Measurements from ENCODE around the gene PARP4. TPM values are rescaled to one million over a fixed set of nuclear protein-coding genes. Genes with fewer than 3 reads are reported as not detected.
"Not testable (repeated sequence)": the region's sequence is repeated elsewhere in the genome, so short reads cannot be mapped to it uniquely, and the experiment has no call there.

PARP4 gene
- total RNA-seq, 1 donor from 2014 or later = 16.2 TPM

DNA sequence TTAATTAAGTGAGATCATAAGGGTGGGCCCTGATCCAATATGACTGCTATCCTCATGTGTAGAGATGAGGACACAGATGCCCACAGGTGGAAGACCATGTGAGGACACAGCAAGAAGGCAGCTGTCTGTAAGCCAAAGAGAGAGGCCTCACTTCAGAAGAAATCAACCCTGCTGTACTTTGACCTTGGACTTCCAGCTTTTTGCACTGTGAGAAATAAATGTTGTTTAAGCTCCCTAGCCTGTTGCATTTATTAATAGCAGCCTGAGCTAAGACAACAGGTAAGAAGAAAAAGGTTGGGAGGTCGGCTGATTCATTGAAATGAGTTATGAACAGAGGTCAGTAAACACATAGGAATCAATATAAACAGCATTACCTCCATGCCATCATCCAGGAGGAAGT is 14.8 kb downstream of the PARP4 start:
- Mint-ChIP-seq H3K4me3 (ENCODE audit: unreplicated experiment) (no peak overlapping the region), H3K27ac (ENCODE audit: unreplicated experiment) (no peak overlapping the region), H3K9me3 (ENCODE audit: unreplicated experiment) (peaks cover 1% of the 10 kb centered on the region), H3K27me3 (ENCODE audit: unreplicated experiment) (no peaks in the 10 kb centered on the region), H3K36me3 (ENCODE audit: unreplicated experiment) (peaks cover 6% of the 10 kb centered on the region), H3K4me1 (ENCODE audit: low read depth, unreplicated experiment) (peaks cover 3% of the 10 kb centered on the region)
- TF ChIP-seq, protein P1, sequence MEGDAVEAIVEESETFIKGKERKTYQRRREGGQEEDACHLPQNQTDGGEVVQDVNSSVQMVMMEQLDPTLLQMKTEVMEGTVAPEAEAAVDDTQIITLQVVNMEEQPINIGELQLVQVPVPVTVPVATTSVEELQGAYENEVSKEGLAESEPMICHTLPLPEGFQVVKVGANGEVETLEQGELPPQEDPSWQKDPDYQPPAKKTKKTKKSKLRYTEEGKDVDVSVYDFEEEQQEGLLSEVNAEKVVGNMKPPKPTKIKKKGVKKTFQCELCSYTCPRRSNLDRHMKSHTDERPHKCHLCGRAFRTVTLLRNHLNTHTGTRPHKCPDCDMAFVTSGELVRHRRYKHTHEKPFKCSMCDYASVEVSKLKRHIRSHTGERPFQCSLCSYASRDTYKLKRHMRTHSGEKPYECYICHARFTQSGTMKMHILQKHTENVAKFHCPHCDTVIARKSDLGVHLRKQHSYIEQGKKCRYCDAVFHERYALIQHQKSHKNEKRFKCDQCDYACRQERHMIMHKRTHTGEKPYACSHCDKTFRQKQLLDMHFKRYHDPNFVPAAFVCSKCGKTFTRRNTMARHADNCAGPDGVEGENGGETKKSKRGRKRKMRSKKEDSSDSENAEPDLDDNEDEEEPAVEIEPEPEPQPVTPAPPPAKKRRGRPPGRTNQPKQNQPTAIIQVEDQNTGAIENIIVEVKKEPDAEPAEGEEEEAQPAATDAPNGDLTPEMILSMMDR (IDR thresholded peaks at IDR 0.05; ENCODE audit: partially characterized antibody, unreplicated experiment) = no peak
- no peak for DNase-seq

DNA sequence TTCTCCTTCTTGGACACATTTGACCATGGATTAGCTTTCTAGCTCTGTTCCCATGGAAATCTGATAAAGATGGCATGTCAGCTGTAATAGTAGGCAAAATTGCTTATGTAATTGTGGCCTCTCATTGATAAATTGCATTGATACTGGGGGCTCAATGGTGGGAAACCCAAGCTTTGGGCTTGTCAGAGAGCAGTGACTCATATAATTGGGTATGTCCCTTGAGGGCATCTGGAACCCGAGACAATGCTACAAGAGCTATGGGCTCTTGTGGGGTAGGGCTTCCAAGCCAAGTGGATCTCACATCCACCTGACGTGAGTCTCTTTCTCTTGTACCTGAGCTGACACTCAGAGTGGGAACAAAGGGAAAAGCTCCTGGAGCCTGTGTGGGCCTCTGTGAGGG is 16.3 kb downstream of the PARP4 start:
- H3K4me3 Mint-ChIP-seq (ENCODE audit: unreplicated experiment); DNase-seq; H3K4me1 Mint-ChIP-seq (ENCODE audit: low read depth, unreplicated experiment); H3K27ac Mint-ChIP-seq (ENCODE audit: unreplicated experiment); H3K9me3 Mint-ChIP-seq (ENCODE audit: unreplicated experiment); H3K36me3 Mint-ChIP-seq (ENCODE audit: unreplicated experiment); H3K27me3 Mint-ChIP-seq (ENCODE audit: unreplicated experiment): not testable (repeated sequence)

DNA sequence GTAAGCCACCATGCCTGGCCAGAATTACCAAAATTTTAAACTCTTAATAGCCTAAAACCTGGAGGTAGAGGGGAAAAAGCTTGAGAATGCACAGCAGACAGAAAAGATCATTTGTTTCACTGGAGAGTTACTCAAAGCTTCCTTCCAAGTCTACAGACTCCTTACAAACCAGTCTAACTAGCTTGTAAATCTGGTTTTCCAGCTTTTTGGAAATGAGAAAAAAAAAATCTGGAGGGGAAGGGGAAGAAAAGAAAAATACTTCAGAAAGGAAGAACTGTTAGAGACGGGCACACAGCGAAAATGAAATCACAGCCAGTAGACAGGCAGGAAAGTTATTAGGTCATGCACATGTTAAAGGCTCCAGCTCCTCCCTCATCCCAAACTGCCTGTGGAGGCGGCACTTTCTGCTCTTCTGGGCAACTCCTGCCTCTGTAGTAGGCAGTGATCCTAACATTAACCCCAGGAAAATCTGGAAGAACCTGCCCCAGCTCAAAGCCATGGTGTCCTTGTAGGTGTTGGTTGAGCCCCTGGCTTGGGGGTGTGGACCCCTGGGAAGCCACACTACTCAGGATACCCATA is 17.3 kb downstream of the PARP4 start:
- Mint-ChIP-seq H3K36me3 (ENCODE audit: unreplicated experiment) (peaks cover 6% of the 10 kb centered on the region), H3K4me1 (ENCODE audit: low read depth, unreplicated experiment) (peaks cover 3% of the 10 kb centered on the region), H3K4me3 (ENCODE audit: unreplicated experiment) (no peak overlapping the region), H3K27ac (ENCODE audit: unreplicated experiment) (no peak overlapping the region), H3K9me3 (ENCODE audit: unreplicated experiment) (peaks cover 1% of the 10 kb centered on the region), H3K27me3 (ENCODE audit: unreplicated experiment) (no peaks in the 10 kb centered on the region)
- TF ChIP-seq, protein P1 (IDR thresholded peaks at IDR 0.05; ENCODE audit: partially characterized antibody, unreplicated experiment) = no peak
- DNase-seq = no peak

DNA sequence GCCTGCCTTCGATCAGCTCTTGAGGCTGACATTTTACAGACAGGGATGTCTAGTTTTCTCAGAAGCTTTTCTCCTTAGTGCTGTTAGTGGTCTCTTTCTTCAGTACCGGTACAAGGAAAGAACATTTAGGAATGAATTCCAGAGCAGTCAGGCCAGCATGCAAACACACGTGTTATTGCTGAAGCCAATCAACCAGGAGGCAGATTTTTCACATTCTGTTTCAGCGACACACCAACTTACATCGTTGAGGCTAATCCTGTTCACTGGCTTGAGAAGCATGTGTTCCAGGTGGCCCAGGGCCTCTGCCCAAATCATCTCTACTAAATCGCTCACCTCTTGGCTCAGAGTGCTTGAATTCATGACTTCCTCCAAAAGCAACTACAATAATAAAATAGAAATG is 19.2 kb downstream of the PARP4 start:
- Mint-ChIP-seq H3K4me1 (ENCODE audit: low read depth, unreplicated experiment) (no peaks in the 10 kb centered on the region), H3K27me3 (ENCODE audit: unreplicated experiment) (no peaks in the 10 kb centered on the region), H3K9me3 (ENCODE audit: unreplicated experiment) (peaks cover 1% of the 10 kb centered on the region), H3K27ac (ENCODE audit: unreplicated experiment) (no peak overlapping the region), H3K4me3 (ENCODE audit: unreplicated experiment) (no peak overlapping the region), H3K36me3 (ENCODE audit: unreplicated experiment) (peaks cover 11% of the 10 kb centered on the region)
- no peak for DNase-seq
- TF ChIP-seq, protein P1 (IDR thresholded peaks at IDR 0.05; ENCODE audit: partially characterized antibody, unreplicated experiment) = no peak

DNA sequence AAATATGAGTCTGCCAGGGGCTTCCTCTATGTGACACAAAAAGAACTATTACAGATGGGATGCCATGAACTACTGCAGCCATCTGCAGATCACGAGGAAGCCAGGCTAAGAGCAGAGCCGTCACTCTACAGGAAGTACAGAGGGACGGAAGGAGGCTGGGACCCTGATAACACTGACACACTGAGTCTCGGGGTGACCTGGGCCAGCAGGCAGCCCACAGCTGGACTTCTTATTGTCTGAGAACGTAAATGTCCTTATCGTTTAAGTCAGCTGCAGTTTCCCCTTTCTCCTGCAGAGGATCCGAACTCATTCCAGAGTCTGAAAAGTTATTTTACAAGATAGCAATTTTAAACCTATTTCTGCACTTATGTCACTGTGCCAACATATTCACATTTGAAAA is 20.7 kb downstream of the PARP4 start:
- TF ChIP-seq, protein P1 (IDR thresholded peaks at IDR 0.05; ENCODE audit: partially characterized antibody, unreplicated experiment) = peak; percentile 47
- H3K27ac Mint-ChIP-seq (ENCODE audit: unreplicated experiment) = no peak overlapping the region
- no peak overlapping the region for H3K4me3 Mint-ChIP-seq (ENCODE audit: unreplicated experiment)
- no peaks in the 10 kb centered on the region for H3K27me3 Mint-ChIP-seq (ENCODE audit: unreplicated experiment)
- no peak for DNase-seq
- H3K4me1 Mint-ChIP-seq (ENCODE audit: low read depth, unreplicated experiment) = no peaks in the 10 kb centered on the region
- peaks cover 11% of the 10 kb centered on the region for H3K36me3 Mint-ChIP-seq (ENCODE audit: unreplicated experiment)
- peaks cover 1% of the 10 kb centered on the region for H3K9me3 Mint-ChIP-seq (ENCODE audit: unreplicated experiment)
